ENCODE results near the gene AGPS.
A peak's percentile ranks its signal among the peaks of the same experiment; 100 is the strongest.
"Not testable (repeated sequence)": the region's sequence is repeated elsewhere in the genome, so short reads cannot be mapped to it uniquely, and the experiment has no call there.

Gene AGPS

DNA sequence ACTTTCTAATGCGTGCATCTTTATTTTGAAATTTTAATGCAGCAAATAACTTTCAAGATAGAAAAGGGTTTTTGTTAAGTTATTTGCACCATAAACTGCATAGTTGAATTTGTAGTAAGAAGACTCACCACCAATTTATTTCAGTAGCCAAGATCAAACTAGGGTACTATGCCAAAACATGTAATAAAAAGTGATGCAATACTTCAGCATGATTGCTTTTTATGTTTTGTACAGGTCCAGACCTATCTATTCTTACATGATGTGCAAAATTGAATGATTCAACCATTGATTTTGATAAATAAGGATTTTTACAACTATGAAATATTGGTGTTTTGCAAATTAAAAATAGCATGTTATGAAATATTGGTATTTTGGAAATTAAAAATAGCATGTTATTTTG lies 26.7 kb downstream of the AGPS start:
- DNase-seq (ENCODE audit: low read depth, low spot score): no peak

DNA sequence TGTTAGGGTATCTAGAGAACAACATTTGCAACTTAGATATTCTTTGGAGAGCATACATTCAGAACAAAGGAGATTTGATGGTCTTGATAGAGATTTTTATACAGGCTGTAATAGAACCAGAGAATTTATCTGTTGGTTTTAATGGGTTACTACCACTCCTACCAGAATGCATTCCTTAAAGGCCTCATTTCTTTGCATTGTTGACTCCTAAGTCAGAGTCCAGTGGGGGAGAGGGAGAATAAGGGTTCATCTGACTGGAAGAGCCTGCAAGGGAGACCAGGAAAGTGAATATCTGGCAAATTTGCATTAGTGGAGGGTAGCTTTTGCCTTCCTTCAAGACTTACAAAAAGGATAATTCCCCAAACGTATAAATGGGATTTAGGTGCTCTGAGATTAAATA lies 29.7 kb downstream of the AGPS start:
- DNase-seq (ENCODE audit: low read depth, low spot score): no peak

DNA sequence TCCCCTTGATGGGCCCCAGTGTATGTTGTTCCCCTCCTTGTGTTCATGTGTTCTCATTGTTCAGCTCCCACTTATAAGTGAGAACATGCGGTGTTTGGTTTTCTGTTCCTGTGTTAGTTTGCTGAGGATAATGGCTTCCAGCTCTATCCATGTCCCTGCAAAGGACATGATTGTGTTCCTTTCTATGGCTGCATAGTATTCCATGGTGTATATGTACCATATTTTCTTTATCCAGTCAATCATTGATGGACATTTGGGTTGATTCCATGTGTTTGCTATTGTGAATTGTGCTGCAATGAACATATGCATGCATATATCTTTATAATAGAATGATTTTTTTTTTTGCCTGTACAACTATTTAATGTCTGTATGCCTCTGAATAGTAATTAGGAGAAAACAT lies 31.5 kb downstream of the AGPS start:
- not testable (repeated sequence) for DNase-seq (ENCODE audit: low read depth, low spot score)

DNA sequence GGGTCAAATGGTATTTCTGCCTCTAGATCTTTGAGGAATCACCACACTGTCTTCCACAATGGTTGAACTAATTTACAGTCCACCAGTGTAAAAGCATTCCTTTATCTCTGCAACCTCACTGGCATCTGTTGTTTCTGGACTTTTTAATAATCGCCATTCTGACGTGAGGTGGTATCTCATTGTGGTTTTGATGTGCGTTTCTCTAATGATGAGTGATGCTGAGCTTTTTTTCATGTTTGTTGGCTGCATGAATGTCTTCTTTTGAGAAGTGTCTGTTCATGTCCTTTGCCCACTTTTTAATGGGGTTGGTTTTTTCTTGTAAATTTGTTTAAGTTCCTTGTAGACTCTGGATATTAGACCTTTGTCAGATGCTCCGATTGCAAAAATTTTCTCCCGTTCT lies 32.0 kb downstream of the AGPS start:
- not testable (repeated sequence) for DNase-seq (ENCODE audit: low read depth, low spot score)

DNA sequence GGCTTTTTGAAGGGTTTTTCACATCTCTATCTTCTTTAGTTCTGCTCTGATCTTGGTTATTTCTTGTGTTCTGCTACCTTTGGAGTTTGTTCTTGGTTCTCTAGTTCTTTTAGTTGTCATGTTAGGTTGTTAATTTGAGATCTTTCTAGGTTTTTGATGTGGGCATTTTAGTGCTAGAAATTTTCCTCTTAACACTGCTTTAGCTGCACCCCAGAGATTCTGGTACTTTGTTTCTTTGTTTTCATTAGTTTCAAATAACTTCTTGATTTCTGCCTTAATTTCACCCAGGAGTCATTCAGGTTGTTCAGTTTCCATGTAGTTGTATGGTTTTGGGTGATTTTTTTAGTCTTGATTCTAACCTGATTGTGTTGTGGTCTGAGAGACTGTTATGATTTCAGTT lies 34.7 kb downstream of the AGPS start:
- no peak for DNase-seq (ENCODE audit: low read depth, low spot score)

DNA sequence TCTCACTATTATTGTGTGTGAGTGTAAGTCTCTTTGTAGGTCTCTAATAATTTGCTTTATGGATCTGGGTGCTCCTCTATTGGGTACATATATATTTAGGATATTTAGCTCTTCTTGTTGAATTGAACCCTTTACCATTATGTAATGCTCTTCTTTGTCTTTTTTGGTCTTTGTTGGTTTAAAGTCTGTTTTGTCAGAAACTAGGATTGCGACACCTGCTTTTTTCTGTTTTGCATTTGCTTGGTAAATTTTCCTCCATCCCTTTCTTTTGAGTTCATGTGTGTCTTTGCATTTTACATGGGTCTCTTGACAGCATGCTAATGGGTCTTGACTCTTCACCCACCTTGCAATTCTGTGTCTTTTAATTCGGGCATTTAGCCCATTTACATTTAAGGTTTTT lies 35.4 kb downstream of the AGPS start:
- not testable (repeated sequence) for DNase-seq (ENCODE audit: low read depth, low spot score)

DNA sequence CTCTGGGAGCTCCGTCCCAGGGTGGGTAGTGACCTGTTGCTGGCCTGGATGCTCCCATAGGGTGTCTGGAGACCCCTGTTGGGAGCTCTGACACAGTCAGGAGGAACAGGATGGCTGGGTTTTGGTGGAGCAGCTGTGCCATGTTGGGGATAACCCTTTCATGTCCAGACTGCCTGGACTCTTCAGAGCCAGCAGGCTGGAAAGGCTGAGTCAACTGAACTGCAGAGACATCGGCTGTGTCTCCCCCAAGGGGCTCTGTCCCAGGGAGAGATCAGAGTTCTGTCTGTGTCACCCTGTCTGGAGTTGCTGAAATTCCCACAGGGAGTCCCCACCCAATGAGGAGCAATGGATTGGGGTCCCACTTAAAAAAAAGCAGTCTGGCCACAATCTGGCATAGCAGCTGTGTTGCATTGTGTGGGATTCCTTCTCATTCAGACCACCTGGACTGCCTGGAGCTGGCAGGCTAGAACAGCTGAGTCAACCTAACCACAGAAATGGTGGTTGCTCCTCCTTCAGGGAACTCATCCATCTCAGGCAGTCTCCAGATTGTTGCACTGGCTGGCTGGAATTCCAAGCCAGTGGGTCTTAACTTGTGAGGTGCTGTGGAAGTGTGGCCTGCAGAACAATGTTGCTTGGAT lies 37.2 kb downstream of the AGPS start:
- DNase-seq (ENCODE audit: low read depth, low spot score): peak; percentile 50

DNA sequence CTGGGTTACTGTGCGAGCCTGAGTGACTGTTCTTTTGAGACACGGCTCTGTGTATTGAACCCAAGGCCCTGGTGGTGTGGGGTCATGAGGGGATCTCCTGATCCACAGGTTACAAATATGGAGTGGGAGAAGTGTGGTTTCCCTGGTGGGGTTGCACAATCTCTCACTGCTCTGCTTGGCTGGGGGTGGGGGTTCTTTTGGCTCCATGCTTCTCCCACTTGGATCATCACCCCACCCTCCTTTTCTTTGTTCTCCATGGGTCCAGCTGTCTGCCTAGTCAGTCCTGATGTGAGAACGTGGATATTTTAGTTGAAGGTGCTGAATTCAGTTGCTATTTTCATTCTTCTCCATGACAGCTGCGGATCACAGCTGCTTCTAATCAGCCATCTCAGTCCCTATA lies 37.8 kb downstream of the AGPS start:
- DNase-seq (ENCODE audit: low read depth, low spot score): no peak

DNA sequence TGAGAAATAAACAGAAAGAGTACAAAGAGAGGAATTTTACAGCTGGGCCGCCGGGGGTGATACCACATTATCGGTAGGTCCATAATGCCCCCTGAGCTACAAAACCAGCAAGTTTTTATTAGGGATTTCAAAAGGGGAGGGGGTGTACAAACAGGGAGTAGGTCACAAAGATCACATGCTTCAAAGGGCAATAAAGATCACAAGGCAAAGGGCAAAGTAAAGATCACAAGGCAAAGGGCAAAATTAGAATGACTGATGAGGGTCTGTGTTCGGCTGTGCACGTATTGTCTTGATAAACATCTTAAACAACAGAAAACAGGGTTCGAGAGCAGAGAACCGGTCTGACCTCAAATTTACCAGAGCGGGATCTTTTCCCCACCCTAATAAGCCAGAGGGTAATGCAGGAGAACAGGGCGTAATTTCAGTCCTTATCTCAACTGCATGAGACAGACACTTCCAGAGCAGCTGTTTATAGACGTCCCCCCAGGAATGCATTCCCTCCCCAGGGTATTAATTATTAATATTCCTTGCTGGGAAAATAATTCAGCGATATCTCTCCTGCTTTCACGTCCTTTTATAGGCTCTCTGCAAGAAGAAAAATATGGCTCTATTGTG lies 38.6 kb downstream of the AGPS start:
- DNase-seq (ENCODE audit: low read depth, low spot score): not testable (repeated sequence)

DNA sequence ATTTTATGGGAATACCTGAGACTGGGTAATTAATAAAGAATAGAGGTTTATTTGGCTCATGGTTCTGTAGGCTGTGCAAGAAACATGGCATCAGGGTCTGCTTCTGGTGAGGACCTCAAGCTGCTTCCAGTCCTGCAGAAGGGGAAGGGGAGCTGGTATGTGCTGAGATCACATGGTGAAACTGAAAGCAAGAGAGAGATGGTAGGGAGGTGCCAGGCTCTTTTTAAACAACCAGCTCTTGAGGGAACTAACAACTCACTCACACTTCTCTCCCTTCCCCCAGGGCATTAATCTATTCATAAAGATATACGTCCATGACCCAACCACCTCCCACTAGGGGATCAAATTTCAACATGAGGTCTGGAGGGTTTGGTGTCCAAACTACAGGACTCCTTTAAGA lies 40.1 kb downstream of the AGPS start:
- no peak for DNase-seq (ENCODE audit: low read depth, low spot score)

DNA sequence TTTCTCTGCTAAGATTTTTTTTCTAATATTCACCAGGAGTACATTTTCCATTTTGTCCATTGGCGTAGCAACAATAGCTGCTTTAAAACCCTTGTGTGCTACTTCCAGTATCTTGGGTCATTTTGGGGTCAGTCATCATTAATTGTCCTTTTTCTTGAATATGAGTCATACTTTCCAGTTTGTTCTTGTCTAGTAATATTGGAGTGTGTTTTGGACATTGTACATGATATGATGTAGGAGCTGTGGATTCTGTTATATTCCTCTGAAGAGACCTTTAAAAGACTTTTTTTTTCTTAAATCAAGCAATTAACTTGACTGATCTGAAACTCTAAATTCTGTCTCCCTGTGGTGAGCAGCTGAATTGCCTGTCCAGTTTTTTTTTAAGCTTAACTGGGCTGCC lies 40.8 kb downstream of the AGPS start:
- DNase-seq (ENCODE audit: low read depth, low spot score): no peak

DNA sequence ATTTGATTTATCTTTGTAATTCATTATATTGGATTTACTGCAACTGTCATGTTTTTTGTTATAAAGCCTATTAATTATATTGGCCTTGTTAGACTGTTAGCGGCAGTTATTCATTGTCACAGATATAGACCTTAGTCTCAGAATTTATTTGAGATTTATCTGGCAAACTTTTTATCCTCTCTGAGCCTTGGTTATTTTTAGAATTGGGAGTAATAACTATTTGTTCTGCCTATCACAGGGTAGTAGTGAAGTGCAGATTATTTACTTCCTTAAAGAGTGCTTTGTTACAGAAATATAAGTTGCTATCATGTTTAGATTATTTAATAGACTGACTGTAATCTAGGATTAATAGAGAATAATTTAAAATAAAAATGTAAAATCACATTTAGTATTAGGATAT lies 41.9 kb downstream of the AGPS start:
- no peak for DNase-seq (ENCODE audit: low read depth, low spot score)

DNA sequence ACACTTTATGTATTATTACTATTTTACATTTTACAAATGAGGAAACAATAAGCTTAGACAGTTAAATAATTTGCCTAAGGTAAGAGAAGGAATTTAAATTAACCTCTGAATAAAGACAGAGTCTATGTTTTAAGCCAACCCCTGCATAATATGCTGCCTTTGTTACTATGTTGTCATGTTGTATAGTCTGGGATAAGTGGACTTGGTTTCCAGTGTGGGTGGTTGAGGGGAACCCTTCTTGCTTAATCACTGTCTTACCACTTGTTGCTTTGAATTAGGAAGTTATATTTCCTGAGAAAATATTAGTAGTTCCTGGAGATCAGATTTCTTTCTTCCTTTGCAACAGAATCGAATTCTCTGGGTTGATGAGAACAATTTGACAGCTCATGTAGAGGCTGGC lies 52.6 kb downstream of the AGPS start:
- DNase-seq (ENCODE audit: low read depth, low spot score): no peak

DNA sequence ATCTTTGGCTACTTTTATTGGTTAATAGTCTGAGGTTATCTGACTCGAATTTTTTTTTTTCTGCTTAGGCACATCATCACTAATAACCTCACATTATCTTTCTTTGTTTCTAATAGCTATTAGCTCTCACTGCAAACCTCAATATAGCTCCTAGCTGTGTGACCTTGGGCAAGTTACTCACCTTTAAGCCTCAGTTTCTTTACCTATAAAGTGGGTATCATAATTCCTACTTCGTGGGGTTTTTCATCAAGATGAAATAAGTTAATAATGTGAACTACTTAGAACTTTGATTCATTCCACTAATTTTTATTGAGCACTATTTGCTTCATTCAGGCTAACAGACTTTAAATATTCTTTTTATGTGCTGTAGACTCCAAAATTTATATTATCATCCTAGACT lies 55.5 kb downstream of the AGPS start:
- no peak for DNase-seq (ENCODE audit: low read depth, low spot score)

DNA sequence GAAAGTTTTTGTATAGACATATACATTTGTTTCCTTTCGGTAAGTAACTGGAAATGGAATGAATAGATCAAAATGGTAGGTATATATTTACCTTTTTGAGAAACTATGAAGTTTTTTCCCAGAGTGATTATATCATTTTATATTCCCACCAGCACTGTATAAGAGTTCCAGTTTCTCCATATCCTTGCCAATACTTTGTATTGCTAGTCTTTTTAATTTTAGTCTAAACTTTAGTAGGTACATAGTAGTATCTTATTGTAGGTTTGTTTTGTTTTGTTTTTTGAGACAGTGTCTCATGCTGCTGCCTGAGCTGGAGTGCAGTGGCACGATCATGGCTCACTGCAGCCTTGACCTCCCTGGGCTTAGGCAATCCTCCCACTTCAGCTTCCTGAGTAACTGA lies 56.6 kb downstream of the AGPS start:
- no peak for DNase-seq (ENCODE audit: low read depth, low spot score)

DNA sequence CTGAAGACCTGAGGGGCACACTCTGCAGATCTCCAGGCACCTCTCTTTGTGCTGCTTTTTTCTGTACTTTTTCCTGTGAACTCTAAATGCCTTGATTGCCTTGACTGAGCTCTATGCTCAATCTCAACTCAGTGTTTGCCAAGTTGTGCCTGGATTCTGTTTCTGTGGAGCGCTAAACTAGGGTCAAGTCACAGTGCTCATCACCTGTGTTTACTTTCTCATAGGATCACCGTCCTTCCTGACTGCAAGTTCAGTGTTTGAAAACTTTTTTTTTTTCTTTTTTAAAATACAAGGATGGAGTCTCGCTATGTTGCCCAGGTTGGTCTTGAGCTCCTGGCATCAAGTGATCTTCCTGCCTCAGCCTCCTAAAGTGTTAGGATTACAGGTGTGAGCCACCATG lies 62.6 kb downstream of the AGPS start:
- DNase-seq (ENCODE audit: low read depth, low spot score): no peak

DNA sequence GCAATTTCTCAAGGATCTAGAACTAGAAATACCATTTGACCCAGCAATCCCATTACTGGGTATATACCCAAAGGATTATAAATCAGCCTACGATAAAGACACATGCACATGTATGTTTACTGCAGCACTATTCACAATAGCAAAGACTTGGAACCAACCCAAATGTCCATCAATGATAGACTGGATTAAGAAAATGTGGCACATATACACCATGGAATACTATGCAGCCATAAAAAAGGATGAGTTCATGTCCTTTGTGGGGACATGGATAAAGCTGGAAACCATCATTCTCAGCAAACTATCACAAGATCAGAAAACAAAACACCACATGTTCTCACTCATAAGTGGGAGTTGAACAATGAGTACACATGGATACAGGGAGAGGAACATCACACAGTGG lies 67.2 kb downstream of the AGPS start:
- DNase-seq (ENCODE audit: low read depth, low spot score): not testable (repeated sequence)

DNA sequence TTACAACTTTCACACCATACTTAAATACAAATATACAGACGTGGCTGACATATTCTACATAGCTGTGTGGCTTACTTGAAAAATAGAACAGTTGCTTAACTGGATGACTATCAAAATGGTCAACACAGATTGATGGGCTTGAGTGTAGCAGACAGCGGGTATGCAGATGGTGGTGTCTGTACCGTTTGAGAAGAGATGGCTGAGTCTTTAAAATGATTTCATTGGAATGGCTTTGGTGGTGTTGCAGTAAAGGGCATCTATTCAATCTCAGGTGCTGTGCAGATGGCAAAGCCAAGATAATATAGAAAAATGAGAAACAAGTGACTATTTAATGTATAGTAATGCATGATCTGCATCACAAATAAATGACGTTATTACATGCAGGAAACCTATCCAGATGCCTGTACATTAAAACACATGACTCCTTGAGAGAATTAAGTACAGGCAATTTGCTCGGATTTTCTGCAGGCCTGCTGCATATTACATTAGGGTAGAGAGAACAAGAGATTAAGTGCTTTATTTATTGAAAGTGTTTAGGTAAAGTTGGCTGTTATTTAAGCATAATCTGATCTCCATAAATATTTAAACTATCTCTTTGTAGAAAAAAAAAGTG lies 68.5 kb downstream of the AGPS start:
- no peak for DNase-seq (ENCODE audit: low read depth, low spot score)

DNA sequence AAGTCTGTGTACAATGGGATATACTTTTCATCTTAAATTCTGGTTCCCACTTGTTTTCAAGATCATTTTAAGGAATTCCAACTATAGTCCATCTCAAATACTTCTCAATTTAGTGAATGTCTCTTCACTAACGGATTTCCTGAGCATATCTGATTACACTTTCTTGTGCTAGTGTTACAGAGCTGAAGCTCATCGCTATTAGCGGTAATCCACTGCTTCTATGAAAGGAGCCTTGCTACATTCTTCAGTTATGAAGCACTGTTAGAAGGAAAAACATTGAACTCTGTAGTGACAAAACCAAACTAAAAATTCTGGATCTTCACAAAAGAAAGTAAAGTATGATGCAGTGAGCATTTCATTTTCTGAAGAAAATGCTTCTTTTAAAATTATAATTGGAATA lies 72.0 kb downstream of the AGPS start:
- no peak for DNase-seq (ENCODE audit: low read depth, low spot score)

DNA sequence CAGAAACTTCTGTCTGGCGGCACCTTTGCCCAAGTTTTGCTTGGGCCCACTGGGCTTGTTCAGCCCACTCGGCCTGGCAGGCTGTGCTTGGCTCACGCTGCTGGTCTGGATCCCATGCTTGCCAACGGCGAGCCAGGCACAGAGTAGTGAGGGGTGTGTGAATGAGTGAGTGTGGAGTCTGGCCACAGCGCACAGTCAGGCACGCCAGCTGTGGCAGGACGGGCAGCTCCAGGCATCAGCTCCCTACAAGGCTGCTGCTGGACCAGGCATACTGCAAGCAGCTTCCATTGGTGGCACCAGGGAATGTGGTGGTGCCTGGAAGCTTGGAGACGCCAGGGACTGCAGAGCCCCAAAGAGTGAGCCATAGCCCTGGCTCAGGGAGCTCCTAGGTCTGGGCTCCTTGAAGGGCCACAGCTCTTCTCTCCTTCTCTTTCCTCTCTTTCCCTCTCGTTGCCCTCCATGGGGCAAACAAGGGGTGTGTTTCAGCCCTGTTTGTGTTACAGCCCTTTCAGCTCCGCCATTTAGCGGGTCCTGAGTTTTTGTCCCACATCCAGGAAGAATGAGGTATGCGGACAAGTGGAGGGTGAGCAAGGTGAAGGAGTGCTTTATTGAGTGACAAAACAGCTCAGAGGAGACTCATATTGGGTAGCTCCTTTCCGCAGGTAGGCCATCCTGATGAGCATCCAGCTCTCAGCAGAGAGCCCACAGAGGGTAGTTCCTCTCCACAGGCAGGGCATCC lies 73.0 kb downstream of the AGPS start:
- no peak for DNase-seq (ENCODE audit: low read depth, low spot score)

DNA sequence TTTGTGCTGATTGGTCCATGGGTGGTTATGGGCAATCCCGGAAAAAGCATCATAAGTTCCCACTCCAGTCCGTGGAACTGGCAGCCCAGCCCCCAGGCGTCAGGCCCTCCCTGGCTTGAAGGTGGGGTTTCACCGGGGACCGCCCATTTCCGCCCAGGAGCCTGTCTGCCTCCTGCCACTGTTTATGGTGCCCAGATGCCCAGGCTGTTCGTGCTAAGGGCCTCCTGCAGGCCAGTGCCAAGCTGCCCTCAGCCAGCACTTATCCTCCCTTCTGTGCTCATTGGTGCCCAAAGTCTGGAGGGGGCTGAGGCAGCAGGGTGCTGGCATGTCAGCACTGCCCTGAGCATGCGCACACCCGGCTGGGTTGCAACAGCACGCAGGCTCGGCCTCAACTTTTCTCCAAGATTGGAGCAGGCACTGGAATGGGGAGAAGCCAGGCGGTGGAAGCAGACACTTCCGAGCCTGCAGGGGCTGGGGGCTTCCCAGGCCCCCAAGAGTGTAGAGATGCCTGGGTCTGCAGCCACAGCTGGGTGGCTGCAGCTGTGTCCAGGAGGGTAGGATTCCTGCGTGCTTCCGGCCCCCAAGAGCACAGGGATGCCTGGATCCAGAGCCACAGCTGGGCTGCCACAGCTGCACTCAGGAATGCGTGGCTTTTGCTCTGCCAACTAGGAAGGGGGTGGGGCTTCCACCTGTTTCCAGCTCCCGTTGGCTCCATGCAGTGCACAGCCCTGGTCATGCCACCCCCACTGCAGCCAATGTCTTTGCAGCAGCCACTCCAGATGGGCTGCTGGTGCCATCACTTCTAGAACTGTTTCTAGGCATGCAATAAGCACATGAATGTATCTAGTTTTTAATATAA lies 74.0 kb downstream of the AGPS start:
- DNase-seq (ENCODE audit: low read depth, low spot score): no peak

DNA sequence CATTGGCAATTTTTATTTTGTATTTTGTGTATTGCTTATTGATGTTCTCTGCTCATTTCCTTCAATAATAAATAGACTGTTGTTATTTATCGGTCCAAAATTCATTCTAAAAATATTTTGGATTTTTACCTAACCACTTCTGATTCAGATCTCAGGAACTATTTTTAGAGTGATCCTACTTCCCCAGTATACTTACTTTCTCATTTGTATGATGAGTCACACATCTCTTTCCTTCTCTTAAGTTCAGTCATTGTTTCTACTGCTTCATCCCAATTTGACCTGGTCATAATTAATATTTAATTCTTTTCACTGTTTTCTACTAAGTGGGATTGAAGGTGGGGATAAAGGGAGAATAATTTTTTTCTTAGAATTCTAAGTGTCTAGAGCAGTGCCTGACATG lies 75.1 kb downstream of the AGPS start:
- DNase-seq (ENCODE audit: low read depth, low spot score): no peak

Data from smooth muscle cell of the brain vasculature (primary cell).